GM12878 (cell line): Measurements from ENCODE around the gene BTF3. TPM values are rescaled to one million over a fixed set of nuclear protein-coding genes. Genes with fewer than 3 reads are reported as not detected.
"Not testable (repeated sequence)": the region's sequence is repeated elsewhere in the genome, so short reads cannot be mapped to it uniquely, and the experiment has no call there.

Experiments used
- ATAC-seq: fragments of 200-7000 bp; cut with Tn5 transposase; 3 replicates; pipeline ENCODE4 v1.9.1; 2020; ENCODE audit warnings: mild to moderate bottlenecking, moderate library complexity
- BruUV-seq: library from RNA; stranded (reverse); fragments of 400-500 nt; replicated peaks from 2 replicates; lab custom pipeline; 2021; lab: Mats Ljungman, UMichigan
- CTCF ChIA-PET: fragments of 300-600 bp; sonication (Branson Sonifier 250); formaldehyde crosslinking; extraction: SDS; loops from one replicate; lab custom pipeline; 2021; ENCODE audit warnings: inconsistent platforms; lab: Yijun Ruan, JAX
- POLR2A ChIA-PET: fragments of 350-600 bp; formaldehyde crosslinking; extraction: SDS; loops from one replicate; lab custom pipeline; 2021; ENCODE audit warnings: inconsistent platforms; lab: Charles Lee
- RAD21 ChIA-PET: fragments of 300-600 bp; sonication (Branson Sonifier 250); formaldehyde crosslinking; loops from one replicate; lab custom pipeline; 2023; ENCODE audit warnings: antibody characterized with exemption; ENCODE audit not compliant: unreplicated experiment; lab: Charles Lee
- SMC1A ChIA-PET: fragments of 300-600 bp; sonication (Branson Sonifier 250); formaldehyde crosslinking; loops from one replicate; lab custom pipeline; 2023; ENCODE audit not compliant: unreplicated experiment, uncharacterized antibody; lab: Charles Lee
- DNase-seq: peaks from one replicate; pipeline ENCODE4 v3.0.0-alpha.2; 2011; ENCODE audit warnings: low read depth, low spot score
- FAIRE-seq: peaks from 3 replicates; lab custom pipeline; 2011; peaks lifted over from hg19 to GRCh38; lab: Jason Lieb, UNC
- H2AFZ ChIP-seq: 2 replicates; pipeline ENCODE4 v1.6.0; 2011; ENCODE audit warnings: low read depth, low read length, control low read depth; ENCODE audit not compliant: control insufficient read depth
- H3K27ac ChIP-seq: 2 replicates; pipeline ENCODE4 v1.5.1; 2011; ENCODE audit warnings: control low read depth; ENCODE audit not compliant: control insufficient read depth, insufficient read depth
- H3K27me3 ChIP-seq, 2 experiments: replicated peaks in 1 of 2; 2 replicates each; pipeline versions ENCODE4 v1.6.0 to v1.6.1; 2011; ENCODE audit warnings: low read length in 1 of 2; ENCODE audit not compliant: control insufficient read depth in 2 of 2, insufficient read depth in 2 of 2
- H3K36me3 ChIP-seq, 2 experiments: 2 replicates each; pipeline ENCODE4 v1.5.1; 2011; ENCODE audit warnings: low read length in 1 of 2; ENCODE audit not compliant: control insufficient read depth in 2 of 2, insufficient read depth in 2 of 2
- H3K4me1 ChIP-seq: 2 replicates; pipeline ENCODE4 v1.6.1; 2011; ENCODE audit warnings: mild to moderate bottlenecking, low read length, moderate library complexity, mixed read lengths; ENCODE audit not compliant: control insufficient read depth, insufficient read depth
- H3K4me2 ChIP-seq: 2 replicates; pipeline ENCODE4 v1.6.0; 2011; ENCODE audit warnings: control low read depth; ENCODE audit not compliant: control insufficient read depth, insufficient read depth
- H3K4me3 ChIP-seq: fragments of 200-600 bp; sonication (generic); 2 replicates; pipeline ENCODE4 v1.5.1; 2016
- H3K79me2 ChIP-seq: 2 replicates; pipeline ENCODE4 v1.6.0; 2011; ENCODE audit warnings: low read length; ENCODE audit not compliant: control insufficient read depth, insufficient read depth
- H3K9ac ChIP-seq: 2 replicates; pipeline ENCODE4 v1.8.0; 2011; ENCODE audit warnings: low read length, control low read depth, mixed read lengths; ENCODE audit not compliant: control insufficient read depth, insufficient read depth
- H3K9me3 ChIP-seq: replicated peaks from 3 replicates; pipeline ENCODE4 v1.5.1; 2011; ENCODE audit warnings: mild to moderate bottlenecking, low read length; ENCODE audit not compliant: control insufficient read depth, insufficient read depth
- H4K20me1 ChIP-seq: 2 replicates; pipeline ENCODE4 v1.6.0; 2011; ENCODE audit not compliant: control insufficient read depth, insufficient read depth
- GABPA ChIP-seq: IDR thresholded peaks from 2 replicates; pipeline ENCODE4 v1.6.1; 2014; ENCODE audit warnings: antibody characterized with exemption, low read depth, mild to moderate bottlenecking, inconsistent platforms
- GATAD2B ChIP-seq: fragments of 450-650 bp; conservative IDR thresholded peaks from 2 replicates; pipeline ENCODE4 v1.6.1; 2017; ENCODE audit warnings: low read depth, mild to moderate bottlenecking, moderate library complexity
- HDGF ChIP-seq: fragments of 450-650 bp; IDR thresholded peaks from 2 replicates; pipeline ENCODE4 v1.6.1; 2016; ENCODE audit warnings: antibody characterized with exemption
- KAT2A ChIP-seq: conservative IDR thresholded peaks from 2 replicates; pipeline ENCODE4 v1.6.1; 2011; ENCODE audit warnings: low read depth, low read length; ENCODE audit not compliant: control insufficient read depth
- WGBS: methylation state at CpG from one replicate; pipeline ENCODE4 v1.1.6; 2016; ENCODE audit warnings: low lambda C conversion rate; ENCODE audit not compliant: insufficient replicate concordance, insufficient coverage; ENCODE audit errors: missing lambda C conversion rate; 5-methylcytosine and 5-hydroxymethylcytosine counted together
- in situ Hi-C: fragments of 300-500 bp; cut with MboI; formaldehyde crosslinking; loops from 9 replicates; pipeline ENCODE4 v1.14.3; 2018; ENCODE audit warnings: mixed read lengths
- intact Hi-C: fragments of 100-400 bp; cut with micrococcal nuclease; formaldehyde crosslinking; loops from one replicate; pipeline ENCODE4 v1.14.2; 2022; ENCODE audit not compliant: unreplicated experiment
- polyA plus RNA-seq, 11 experiments: library from polyadenylated mRNA; depleted of rRNA in 4 of 11; unstranded in 6 of 11; stranded (reverse) in 5 of 11; fragments of >200 nt; fragmentation: Nextera tagmentation in 4 of 11; fragmentation: Illumina TruSeq in 1 of 11; extraction: Ambion mirVana in 4 of 11; extraction: Trizol in 1 of 11; gene quantifications; 1 replicate in 1 of 11; 2 replicates in 10 of 11; pipeline versions ENCODE4 v1.2.1 to v1.2.3, GENCODE V29; 2011 to 2016; ENCODE audit warnings: inconsistent platforms in 2 of 11, missing spikeins in 2 of 11, low read depth in 1 of 11
- total RNA-seq, 4 experiments: library from RNA; depleted of rRNA in 3 of 4; stranded (reverse); fragments of >200 nt in 3 of 4; fragmentation: Illumina TruSeq in 1 of 4; extraction: Trizol in 1 of 4; gene quantifications; 2 replicates each; pipeline versions ENCODE4 v1.2.1 to v1.2.3, GENCODE V29; 2013 to 2021
- TF ChIP-seq, protein P1 (sequence below), 3 experiments: IDR thresholded peaks in 2 of 3; conservative IDR thresholded peaks in 1 of 3; 2 replicates each; pipeline ENCODE4 v1.5.1; 2011; ENCODE audit warnings: low read depth in 3 of 3, low read length in 3 of 3, mild to moderate bottlenecking in 3 of 3, control low read depth in 2 of 3, moderate library complexity in 2 of 3, inconsistent platforms in 1 of 3, mixed read lengths in 1 of 3; ENCODE audit not compliant: control insufficient read depth in 2 of 3, insufficient read depth in 1 of 3; ENCODE audit errors: extremely low read depth in 1 of 3
- TF ChIP-seq, protein P2 (sequence below): fragments of 450-650 bp; IDR thresholded peaks from 2 replicates; pipeline ENCODE4 v1.6.1; 2016; ENCODE audit warnings: mild to moderate bottlenecking, moderate library complexity, borderline replicate concordance
- TF ChIP-seq, protein P3 (sequence below): IDR thresholded peaks from 2 replicates; pipeline ENCODE4 v1.6.1; 2012; ENCODE audit warnings: low read depth, low read length, improper control_type of control experiment

The BTF3 gene
- total and polyA plus RNA-seq, 10 of the 15 experiments (the other 5 are each of a cell fraction or from before 2014, with no cell fraction given) = 492 to 1,650 (median 904) TPM

DNA sequence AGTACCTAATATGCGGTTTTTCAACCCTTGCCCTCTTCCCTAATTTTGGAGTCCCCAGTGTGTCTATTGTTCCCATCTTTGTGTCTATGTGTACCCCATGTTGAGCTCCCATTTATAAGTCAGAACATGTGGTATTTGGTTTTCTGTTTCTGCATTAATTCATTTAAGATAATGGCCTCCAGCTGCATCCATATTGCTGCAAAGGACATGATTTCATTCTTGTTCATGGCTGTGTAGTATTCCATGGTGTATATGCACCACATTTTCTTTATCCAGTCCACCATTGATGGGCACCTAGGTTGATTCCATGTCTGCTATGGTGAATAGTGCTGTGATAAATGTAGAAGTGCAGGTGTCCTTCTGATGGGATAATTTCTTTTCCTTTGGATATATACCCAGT, 41.8 kb upstream of the BTF3 start:
- intact Hi-C loops, H2AFZ ChIP-seq, H4K20me1 ChIP-seq, H3K79me2 ChIP-seq, H3K9me3 ChIP-seq, H3K36me3 ChIP-seq, H3K4me1 ChIP-seq, H3K9ac ChIP-seq, H3K4me2 ChIP-seq, BruUV-seq, H3K27ac ChIP-seq, FAIRE-seq, DNase-seq, H3K4me3 ChIP-seq, ATAC-seq, in situ Hi-C loops: not testable (repeated sequence)
- ChIA-PET RAD21 (interaction anchor here (0.9 kb wide), 1 partner anchor 20 kb away, joined by 3 read pairs; no protein-coding TSS in a partner anchor), POLR2A (interaction anchor here (0.5 kb wide), 1 partner anchor 20 kb away, joined by 5 read pairs; no protein-coding TSS in a partner anchor), SMC1A (interaction anchor here (0.6 kb wide), 1 partner anchor 1589 kb away, joined by 3 read pairs; no protein-coding TSS in a partner anchor), CTCF (interaction anchor here (1.1 kb wide), 2 partner anchors 30 to 241 kb away, joined by 3 to 8 read pairs; no protein-coding TSS in a partner anchor)
- WGBS = 5% methylated on average over 1 of the region's 1 CpG
- H3K27me3 ChIP-seq = peaks cover 6 to 12% of the 10 kb centered on the region in 2 experiments

DNA sequence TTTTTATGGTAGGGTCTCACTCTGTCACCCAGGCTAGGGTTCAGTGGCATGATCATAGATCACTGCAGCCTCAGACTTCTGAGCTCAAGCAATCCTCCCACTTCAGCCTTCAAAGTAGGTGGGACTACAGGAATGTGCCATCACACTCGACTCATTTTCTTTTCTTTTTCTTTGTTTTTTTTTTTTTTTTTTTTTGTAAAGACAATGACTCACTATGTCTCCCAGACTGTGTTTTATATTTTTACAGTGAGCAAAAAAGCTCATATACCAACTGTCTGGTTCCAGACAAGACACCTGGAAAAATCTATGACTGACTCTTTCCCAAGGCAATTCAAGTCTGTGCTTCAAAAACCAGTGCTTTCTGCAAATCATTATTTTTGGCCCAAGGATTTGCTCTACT, 38.9 kb upstream of the BTF3 start:
- no peak for ATAC-seq
- Histone ChIP-seq H3K27me3 (peaks cover 0 to 4% of the 10 kb centered on the region in 2 experiments; a peak in 1 of 4 replicates), H4K20me1 (no peaks in the 10 kb centered on the region), H3K4me3 (no peak overlapping the region), H3K4me2 (no peak overlapping the region), H3K36me3 (no peaks in the 10 kb centered on the region), H2AFZ (no peak overlapping the region), H3K79me2 (no peaks in the 10 kb centered on the region), H3K9ac (no peak overlapping the region), H3K27ac (no peak overlapping the region), H3K9me3 (no peaks in the 10 kb centered on the region), H3K4me1 (no peaks in the 10 kb centered on the region)
- no peak for FAIRE-seq
- ChIA-PET CTCF (no interaction called here), POLR2A (no interaction called here), RAD21 (no interaction called here), SMC1A (no interaction called here)
- no TSS peak for BruUV-seq
- no peak for DNase-seq
- WGBS = 11% methylated on average over 1 of the region's 1 CpG
- intact Hi-C loops = no loop called here
- in situ Hi-C loops = no loop called here
- TF ChIP-seq GATAD2B = no peak
- TF ChIP-seq, protein P1, sequence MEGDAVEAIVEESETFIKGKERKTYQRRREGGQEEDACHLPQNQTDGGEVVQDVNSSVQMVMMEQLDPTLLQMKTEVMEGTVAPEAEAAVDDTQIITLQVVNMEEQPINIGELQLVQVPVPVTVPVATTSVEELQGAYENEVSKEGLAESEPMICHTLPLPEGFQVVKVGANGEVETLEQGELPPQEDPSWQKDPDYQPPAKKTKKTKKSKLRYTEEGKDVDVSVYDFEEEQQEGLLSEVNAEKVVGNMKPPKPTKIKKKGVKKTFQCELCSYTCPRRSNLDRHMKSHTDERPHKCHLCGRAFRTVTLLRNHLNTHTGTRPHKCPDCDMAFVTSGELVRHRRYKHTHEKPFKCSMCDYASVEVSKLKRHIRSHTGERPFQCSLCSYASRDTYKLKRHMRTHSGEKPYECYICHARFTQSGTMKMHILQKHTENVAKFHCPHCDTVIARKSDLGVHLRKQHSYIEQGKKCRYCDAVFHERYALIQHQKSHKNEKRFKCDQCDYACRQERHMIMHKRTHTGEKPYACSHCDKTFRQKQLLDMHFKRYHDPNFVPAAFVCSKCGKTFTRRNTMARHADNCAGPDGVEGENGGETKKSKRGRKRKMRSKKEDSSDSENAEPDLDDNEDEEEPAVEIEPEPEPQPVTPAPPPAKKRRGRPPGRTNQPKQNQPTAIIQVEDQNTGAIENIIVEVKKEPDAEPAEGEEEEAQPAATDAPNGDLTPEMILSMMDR (IDR thresholded peaks at IDR 0.05 in 2 of 3, conservative IDR thresholded peaks at IDR 0.05 in 1 of 3; ENCODE audit: control insufficient read depth in 2 of 3, extremely low read depth in 1 of 3, insufficient read depth in 1 of 3, low read depth in 3 of 3, low read length in 3 of 3) = no peak
- TF ChIP-seq GABPA = no peak
- TF ChIP-seq HDGF = no peak
- TF ChIP-seq, protein P2, sequence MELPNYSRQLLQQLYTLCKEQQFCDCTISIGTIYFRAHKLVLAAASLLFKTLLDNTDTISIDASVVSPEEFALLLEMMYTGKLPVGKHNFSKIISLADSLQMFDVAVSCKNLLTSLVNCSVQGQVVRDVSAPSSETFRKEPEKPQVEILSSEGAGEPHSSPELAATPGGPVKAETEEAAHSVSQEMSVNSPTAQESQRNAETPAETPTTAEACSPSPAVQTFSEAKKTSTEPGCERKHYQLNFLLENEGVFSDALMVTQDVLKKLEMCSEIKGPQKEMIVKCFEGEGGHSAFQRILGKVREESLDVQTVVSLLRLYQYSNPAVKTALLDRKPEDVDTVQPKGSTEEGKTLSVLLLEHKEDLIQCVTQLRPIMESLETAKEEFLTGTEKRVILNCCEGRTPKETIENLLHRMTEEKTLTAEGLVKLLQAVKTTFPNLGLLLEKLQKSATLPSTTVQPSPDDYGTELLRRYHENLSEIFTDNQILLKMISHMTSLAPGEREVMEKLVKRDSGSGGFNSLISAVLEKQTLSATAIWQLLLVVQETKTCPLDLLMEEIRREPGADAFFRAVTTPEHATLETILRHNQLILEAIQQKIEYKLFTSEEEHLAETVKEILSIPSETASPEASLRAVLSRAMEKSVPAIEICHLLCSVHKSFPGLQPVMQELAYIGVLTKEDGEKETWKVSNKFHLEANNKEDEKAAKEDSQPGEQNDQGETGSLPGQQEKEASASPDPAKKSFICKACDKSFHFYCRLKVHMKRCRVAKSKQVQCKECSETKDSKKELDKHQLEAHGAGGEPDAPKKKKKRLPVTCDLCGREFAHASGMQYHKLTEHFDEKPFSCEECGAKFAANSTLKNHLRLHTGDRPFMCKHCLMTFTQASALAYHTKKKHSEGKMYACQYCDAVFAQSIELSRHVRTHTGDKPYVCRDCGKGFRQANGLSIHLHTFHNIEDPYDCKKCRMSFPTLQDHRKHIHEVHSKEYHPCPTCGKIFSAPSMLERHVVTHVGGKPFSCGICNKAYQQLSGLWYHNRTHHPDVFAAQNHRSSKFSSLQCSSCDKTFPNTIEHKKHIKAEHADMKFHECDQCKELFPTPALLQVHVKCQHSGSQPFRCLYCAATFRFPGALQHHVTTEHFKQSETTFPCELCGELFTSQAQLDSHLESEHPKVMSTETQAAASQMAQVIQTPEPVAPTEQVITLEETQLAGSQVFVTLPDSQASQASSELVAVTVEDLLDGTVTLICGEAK = no peak
- TF ChIP-seq, protein P3, sequence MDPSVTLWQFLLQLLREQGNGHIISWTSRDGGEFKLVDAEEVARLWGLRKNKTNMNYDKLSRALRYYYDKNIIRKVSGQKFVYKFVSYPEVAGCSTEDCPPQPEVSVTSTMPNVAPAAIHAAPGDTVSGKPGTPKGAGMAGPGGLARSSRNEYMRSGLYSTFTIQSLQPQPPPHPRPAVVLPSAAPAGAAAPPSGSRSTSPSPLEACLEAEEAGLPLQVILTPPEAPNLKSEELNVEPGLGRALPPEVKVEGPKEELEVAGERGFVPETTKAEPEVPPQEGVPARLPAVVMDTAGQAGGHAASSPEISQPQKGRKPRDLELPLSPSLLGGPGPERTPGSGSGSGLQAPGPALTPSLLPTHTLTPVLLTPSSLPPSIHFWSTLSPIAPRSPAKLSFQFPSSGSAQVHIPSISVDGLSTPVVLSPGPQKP = no peak
- no peak for TF ChIP-seq KAT2A
